ENCODE measurements around the gene ERMAP.
A peak's percentile ranks its signal among the peaks of the same experiment; 100 is the strongest.
"Not testable (repeated sequence)": the region's sequence is repeated elsewhere in the genome, so short reads cannot be mapped to it uniquely, and the experiment has no call there.

ERMAP gene

GRCh38 chr1:42807056-42807668 lies 9.8 kb upstream of the ERMAP start:
- DNase-seq (ENCODE audit: low spot score), result no peak

GRCh38 chr1:42814815-42815214 lies 2.1 kb upstream of the ERMAP start:
- DNase-seq (ENCODE audit: low spot score), result not testable (repeated sequence)

- peak; percentile 27 for DNase-seq (ENCODE audit: low spot score)
These were observed 859 bp upstream of the ERMAP start for GRCh38 chr1:42815941-42816584.

GRCh38 chr1:42817440-42817767 lies 482 bp downstream of the ERMAP start:
- DNase-seq (ENCODE audit: low spot score), result no peak

GRCh38 chr1:42817976-42818375 lies 1.1 kb downstream of the ERMAP start:
- no peak for DNase-seq (ENCODE audit: low spot score)

GRCh38 chr1:42820813-42821212 lies 3.9 kb downstream of the ERMAP start:
- DNase-seq (ENCODE audit: low spot score), result no peak

GRCh38 chr1:42821690-42822089 lies 4.8 kb downstream of the ERMAP start:
- DNase-seq (ENCODE audit: low spot score), result no peak

- DNase-seq (ENCODE audit: low spot score), result no peak
These were observed 6.0 kb downstream of the ERMAP start for GRCh38 chr1:42822800-42823392.

- no peak for DNase-seq (ENCODE audit: low spot score)
These were observed 7.6 kb downstream of the ERMAP start for GRCh38 chr1:42824481-42825035.

GRCh38 chr1:42825036-42825851 lies 8.3 kb downstream of the ERMAP start:
- DNase-seq (ENCODE audit: low spot score), result no peak

- DNase-seq (ENCODE audit: low spot score), result no peak
These were observed 13.7 kb downstream of the ERMAP start for GRCh38 chr1:42830631-42831030.

GRCh38 chr1:42831273-42831672 lies 14.4 kb downstream of the ERMAP start:
- DNase-seq (ENCODE audit: low spot score), result no peak

GRCh38 chr1:42832641-42833240 lies 15.8 kb downstream of the ERMAP start:
- DNase-seq (ENCODE audit: low spot score), result no peak

- no peak for DNase-seq (ENCODE audit: low spot score)
These were observed 17.1 kb downstream of the ERMAP start for GRCh38 chr1:42833981-42834380.

- DNase-seq (ENCODE audit: low spot score), result peak; percentile 51
These were observed 17.9 kb downstream of the ERMAP start for GRCh38 chr1:42834803-42835202.

GRCh38 chr1:42835422-42835821 lies 18.5 kb downstream of the ERMAP start:
- no peak for DNase-seq (ENCODE audit: low spot score)

- DNase-seq (ENCODE audit: low spot score), result no peak
These were observed 20.8 kb downstream of the ERMAP start for GRCh38 chr1:42837709-42838108.

GRCh38 chr1:42838482-42839190 lies 21.7 kb downstream of the ERMAP start:
- DNase-seq (ENCODE audit: low spot score), result no peak

GRCh38 chr1:42841010-42841409 lies 24.1 kb downstream of the ERMAP start:
- no peak for DNase-seq (ENCODE audit: low spot score)

GRCh38 chr1:42841440-42842147 lies 24.7 kb downstream of the ERMAP start:
- DNase-seq (ENCODE audit: low spot score), result no peak

Data from SK-N-DZ (cell line).